Germinal center (tissue), 1 donor: ENCODE results near the gene TMEM190.
"Not testable (repeated sequence)": the region's sequence is repeated elsewhere in the genome, so short reads cannot be mapped to it uniquely, and the experiment has no call there.

Experiments
- DNase-seq: peaks from one replicate; pipeline ENCODE4 v3.0.0; 2012; ENCODE audit warnings: mixed read lengths, low spot score

Gene TMEM190

GRCh38 chr19:55391702-55392615 is 15.3 kb downstream of the TMEM190 start:
- DNase-seq, result no peak

DNA sequence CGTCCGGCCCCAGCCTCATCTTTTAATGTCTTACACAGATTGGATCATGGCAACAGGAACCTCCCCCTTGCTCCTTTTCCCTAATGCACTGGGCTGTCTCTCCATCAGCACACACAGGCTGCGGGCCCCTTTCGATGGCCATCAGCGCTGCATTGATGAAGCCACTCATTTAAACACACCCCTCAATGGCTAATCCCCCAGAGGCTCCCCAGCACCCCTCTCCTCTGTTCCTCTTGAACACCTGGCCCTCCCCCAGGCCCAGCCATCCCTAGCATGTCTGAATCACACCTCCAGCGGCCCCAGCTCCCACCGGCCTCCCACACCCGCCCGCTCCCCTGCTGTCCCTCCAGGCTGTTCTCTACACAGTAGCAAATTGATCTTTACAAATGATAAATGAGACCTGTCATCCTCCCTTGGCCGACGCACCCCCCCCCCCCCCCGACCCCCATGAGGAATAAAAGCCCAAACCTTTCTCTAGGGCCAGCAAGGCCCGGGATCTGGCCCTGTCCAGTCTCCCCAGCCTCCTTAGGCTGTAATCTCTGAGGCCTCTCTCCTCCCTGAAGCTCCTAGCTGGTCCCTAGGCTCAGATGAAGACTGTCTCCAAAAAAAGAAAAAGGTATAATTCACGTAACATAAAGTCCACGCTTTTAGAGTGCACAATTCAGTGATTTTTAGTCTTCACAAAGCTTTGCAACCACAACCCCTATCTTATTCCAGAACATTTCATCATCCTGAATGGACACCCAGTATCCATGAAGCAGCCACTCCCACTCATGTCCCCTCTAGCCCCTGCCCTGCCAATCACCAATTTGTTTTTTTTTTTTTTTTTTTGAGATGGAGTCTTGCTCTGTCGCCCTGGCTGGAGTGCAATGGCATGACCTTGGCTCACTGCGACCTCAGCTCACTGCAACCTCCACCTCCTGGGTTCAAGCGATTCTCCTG is 16.5 kb downstream of the TMEM190 start:
- no peak for DNase-seq

GRCh38 chr19:55398200-55398925 is 21.7 kb downstream of the TMEM190 start:
- DNase-seq, result no peak

DNA sequence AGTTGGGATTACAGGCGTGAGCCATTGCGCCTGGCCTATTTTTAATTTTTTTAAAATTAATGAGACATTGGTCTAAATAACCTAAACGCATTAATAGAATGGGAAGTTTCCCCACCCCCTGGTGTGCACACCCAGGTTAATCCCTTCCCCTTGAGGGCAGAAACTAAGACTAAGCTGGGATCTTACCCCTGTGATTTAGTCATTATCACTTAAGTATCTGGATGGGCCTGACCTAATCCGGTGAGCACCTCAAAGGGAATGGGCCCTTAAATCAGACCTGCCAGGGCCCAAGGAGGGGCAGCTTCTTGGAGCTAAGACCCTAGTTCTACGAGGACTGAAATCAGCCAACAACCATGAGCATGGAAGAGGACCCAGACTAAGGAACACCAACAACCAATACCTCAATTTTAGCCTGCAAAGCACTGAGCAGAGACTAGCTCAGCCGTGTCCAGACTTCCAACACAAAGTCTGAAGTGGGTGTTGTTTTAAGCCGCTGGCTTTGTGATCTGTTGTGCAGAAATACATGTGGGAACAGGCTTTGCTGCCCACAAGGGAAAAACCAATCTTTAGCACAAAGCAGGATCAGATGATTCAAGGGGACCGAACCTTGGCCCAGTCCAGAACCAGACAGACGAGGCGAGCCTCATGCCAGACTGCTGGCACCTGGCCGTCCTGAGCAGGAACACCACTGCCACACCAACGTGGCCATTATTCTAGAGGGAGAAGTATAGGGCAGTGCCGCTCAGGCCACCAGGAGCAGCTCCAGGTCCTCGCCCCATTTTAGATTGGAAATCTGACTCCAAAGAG is 23.9 kb downstream of the TMEM190 start:
- no peak for DNase-seq

- DNase-seq, result not testable (repeated sequence)
Measured at GRCh38 chr19:55401390-55401789, 24.8 kb downstream of the TMEM190 start.

DNA sequence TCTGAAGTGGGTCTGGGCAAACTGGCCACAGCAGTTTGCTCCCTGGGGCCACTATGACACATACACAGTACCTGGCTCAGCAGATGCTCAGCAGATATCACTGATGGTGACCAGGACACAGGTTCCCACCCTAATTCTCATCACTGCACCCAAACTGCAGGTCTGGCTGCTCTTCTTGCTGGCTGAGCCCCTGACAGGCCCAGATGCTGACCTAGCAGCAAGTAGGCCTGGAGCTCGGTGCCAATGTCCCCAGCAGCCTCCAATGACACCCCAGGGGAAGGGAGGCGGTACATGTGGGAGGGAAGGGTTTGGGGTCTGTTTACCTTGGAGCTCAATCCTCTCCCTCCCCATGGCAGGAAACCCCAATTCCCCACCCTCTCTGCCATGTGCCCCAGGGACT is 25.9 kb downstream of the TMEM190 start:
- no peak for DNase-seq

- no peak for DNase-seq
Measured at GRCh38 chr19:55405638-55406037, 29.0 kb downstream of the TMEM190 start.

DNA sequence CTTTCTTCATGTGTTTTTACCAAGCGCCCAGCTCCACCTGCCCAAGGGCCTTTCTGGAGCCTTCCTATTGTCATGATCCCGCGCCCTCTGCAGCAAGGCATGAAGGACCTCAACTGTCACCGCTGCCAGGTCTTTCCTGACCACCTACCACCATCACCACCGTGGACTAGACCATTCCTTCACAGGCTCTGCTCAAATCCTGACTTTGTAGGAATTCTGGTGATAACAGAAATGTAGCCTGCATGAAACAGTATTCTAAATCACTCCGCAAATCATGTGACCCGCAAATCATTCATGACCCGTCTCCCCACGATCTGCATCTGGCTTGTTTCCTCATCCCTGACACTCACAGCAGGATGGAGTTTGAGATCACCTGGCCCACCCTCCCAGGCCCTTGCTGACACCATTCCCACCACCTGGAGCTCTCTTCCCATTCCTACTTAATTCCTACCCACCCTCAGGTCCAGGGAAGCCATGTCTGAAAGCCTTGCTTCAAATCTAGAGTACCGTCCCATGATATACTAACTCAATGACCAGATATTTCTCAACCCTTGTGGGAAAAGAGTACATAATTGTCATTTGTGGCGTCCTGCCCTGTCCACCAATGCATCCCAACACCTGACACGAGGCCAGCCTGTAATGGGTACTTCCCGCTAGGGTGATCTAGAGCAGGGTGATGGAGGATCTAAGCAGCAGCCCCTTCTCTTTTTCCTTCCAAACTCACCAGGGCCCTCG is 29.6 kb downstream of the TMEM190 start:
- no peak for DNase-seq

DNA sequence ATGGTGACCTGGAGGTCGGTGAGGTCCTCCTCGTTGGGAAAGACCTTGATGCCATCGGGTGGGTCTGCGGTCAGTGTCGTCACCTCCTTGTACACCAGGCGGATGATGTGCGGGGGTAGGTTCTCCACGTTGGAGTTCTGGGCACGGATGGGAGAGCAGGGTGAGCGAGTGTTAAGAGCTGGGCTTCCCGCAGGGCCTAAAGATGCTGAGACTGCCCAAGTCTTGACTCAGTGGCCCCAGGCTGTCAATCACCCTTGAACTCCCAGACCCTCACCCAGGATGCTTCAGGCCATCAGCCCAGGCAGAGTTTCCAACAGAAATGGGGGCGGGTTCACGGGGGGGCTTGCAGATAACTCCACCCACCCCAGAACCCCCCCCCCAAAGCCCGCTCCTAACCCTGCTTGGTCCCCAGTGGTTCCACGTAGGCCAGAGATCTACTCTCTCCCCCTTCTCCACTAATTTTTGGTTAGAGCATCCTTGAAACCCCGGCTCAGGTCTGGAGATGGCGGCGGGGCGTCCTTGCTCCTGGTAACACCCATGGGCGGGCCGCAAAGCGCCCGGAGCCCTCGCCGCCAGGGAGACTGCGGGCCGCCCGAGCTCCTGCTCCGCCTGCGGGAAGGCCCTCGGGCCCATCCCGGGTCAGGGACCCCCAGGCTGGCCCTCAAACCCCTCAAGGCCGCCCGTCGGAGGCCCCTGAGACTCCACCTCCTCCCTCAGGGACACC is 30.4 kb downstream of the TMEM190 start:
- DNase-seq, result peak; percentile 48

DNA sequence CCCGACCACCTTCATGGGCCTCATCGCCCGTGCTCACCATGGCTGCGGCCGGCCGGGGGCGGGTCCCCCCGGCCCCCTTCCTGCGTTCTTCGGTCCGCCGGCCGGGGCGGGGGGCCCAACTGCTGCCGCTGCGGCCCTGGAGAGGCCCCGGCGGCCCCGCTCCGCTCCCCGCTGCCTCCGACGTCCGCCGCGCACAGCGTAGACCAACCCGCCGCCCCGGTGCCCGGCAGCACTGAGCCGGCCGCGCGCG is 30.8 kb downstream of the TMEM190 start, which contains the start of gene UBE2S:
Gene UBE2S, minus strand, starts transcription at position 239 of the 250 bp plus-strand sequence. Its CDS starts 199 bp downstream, at position 40.
- DNase-seq, result not testable (repeated sequence)

DNA sequence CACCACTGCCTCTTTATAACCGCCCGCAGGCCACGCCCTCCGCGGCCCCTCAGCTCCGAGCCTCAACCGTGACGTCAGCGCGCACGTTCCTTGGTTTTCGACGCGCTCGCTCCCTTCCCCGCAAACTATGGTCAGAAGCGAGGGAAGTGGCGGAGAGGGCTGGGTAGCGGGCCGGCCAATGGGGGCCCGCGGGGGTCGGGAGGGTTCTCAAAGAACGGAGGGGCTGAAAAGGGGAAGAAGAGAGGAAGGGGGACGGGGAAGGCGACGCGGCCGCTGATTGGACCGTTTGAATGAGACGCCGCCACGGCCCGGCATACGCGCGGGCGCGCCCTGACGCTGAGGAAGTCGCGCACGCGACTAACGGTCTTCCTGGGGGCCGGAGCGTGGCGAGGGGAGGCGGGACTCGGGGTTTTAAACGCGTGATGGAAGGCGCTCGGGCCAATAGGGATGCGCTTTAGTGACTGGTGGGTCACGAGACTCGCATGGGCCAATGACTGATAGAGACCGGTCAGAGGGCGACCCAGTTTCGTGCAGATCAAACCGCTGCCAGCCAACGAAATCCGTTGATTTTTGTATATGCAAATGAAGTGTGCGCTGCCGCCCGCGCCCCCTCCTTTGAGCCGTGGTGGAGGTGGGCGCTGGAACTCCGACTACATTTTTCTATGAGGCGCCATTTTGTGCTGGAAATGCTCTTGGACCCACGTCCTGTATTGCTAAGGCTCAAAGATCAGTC is 31.3 kb downstream of the TMEM190 start:
- peak; percentile 100 for DNase-seq

DNA sequence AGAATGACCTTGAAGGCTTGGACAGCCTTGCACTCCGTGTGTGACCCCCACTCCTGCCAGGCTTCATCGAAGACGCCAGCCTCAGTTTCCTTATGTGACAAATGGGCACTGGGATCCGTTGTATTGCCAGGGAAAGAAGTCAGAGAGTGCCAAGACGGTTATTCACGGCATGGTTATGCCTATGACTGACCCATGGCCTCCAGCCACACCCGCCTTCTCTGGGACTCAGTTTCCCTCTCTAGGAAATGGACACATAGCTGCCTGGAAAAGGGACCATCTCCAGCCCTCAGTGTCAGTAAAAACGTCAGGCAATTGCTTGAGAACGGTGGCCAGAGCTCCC is 31.9 kb downstream of the TMEM190 start:
- no peak for DNase-seq

GRCh38 chr19:55409179-55409578 is 32.6 kb downstream of the TMEM190 start:
- not testable (repeated sequence) for DNase-seq

DNA sequence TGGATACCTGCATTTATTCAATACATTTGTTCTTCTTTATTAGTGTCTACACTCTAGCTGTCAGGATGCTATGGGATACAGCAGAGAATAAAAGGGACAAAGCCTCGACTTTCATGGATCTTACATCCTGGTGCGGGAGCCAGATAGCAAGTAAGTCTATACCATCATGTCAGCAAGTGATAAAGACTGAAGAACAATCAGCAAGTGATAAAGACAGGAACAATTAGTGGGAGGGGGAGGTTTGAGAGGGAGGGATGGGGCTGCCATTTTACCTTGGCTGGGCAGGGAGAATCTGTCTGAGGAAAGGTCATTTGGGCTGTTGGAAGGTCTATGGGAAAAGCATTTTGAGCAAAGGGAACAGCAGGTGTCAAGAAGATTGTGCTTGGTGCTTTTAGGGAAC is 33.5 kb downstream of the TMEM190 start:
- no peak for DNase-seq

- peak; percentile 59 for DNase-seq
Measured at GRCh38 chr19:55418185-55418584, 41.6 kb downstream of the TMEM190 start.

DNA sequence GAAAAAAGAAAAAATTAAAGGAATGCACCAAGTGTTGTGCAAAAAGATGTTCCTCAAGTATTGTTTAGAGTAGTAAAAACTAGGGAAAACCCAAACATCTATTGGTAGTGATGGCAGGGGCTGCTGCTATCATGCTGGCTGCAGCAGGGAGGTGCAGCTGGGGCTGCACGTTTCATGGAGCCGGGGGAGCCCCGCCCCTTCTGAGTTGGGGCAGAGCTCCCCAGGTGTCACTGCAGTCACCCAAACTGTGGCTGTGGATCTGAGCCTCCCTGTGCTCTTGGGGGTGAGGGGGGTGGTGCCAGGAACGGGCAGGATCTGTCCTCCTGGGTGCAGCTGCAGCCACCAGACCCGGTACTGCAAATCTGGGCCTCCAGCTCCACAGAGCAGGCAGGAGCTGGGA is 42.5 kb downstream of the TMEM190 start:
- no peak for DNase-seq

- no peak for DNase-seq
Measured at GRCh38 chr19:55419624-55420236, 43.1 kb downstream of the TMEM190 start.

DNA sequence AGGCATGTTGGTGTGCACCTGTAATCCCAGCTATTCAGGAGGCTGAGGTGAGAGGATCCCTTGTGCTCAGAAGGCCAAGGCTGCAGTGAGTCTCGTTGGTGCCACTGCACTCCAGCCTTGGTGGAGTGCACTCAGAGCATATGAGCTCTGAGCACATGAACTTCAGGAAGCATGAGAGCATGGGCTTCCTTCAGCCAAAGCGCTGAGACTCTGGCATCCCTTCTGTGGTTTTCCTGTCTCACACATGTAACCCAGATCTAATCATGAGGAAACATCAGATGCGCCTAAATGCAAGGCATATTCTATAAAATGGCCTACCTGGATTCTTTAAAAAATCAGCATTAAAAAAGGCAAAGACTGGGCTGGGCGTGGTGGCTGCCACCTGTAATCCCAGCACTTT is 44.7 kb downstream of the TMEM190 start:
- DNase-seq, result not testable (repeated sequence)
